GM21737 (cell line): ENCODE measurements around the gene DDX60.
"Not testable (repeated sequence)": the region's sequence is repeated elsewhere in the genome, so short reads cannot be mapped to it uniquely, and the experiment has no call there.

Experiments
- ATAC-seq: cut with Tn5 transposase; IDR thresholded peaks from one replicate; pipeline ENCODE4 v1.9.1; 2021; ENCODE audit warnings: mild to moderate bottlenecking, moderate library complexity; ENCODE audit not compliant: unreplicated experiment

DDX60 gene

GRCh38 chr4:168304744-168305459 is 13.7 kb downstream of the DDX60 start:
- no peak for ATAC-seq

GRCh38 chr4:168303430-168303829 is 15.1 kb downstream of the DDX60 start:
- not testable (repeated sequence) for ATAC-seq

GRCh38 chr4:168293386-168293975 is 25.1 kb downstream of the DDX60 start:
- ATAC-seq = no peak

- ATAC-seq = no peak
These were observed 27.3 kb downstream of the DDX60 start for GRCh38 chr4:168291242-168291641.

DNA sequence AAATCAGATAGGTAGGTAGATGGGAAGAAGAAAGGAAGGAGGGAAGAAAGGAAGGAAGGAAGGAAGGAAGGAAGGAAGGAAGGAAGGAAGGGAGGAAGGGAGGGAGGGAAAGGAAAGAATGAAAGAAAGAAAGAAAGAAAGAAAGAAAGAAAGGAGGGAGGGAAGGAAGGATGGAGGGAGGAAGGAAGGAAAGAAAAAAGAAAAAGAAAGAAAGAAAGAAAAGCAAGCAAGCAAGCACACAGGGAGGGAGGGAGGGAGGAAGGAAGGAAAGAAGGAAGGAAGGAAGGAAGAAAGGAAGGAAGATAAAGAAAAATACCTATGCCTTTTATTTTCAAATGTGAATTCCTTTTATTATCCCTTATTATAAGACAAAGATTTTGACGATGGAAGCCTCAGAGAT is 32.7 kb downstream of the DDX60 start:
- ATAC-seq = not testable (repeated sequence)

DNA sequence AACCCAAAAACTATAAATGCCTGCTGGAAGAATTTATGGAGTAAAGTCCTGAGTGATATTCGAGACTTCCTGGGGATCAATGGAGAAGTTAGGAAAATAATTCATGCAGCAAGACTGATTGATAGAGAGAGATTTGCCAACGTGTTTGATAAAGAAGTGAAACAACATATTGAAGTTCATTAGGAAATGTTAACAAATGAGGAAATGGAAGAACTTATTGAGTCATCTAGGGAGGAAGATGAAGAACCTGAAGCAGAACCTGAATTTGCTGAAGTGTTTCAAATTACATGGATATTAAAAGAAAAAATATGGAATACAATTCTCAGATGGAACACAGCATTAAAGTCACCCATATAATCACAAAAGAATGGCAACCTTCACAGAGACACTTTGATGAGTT is 39.0 kb downstream of the DDX60 start:
- no peak for ATAC-seq

GRCh38 chr4:168275836-168276235 is 42.7 kb downstream of the DDX60 start:
- no peak for ATAC-seq

- no peak for ATAC-seq
These were observed 43.7 kb downstream of the DDX60 start for GRCh38 chr4:168274871-168275270.

DNA sequence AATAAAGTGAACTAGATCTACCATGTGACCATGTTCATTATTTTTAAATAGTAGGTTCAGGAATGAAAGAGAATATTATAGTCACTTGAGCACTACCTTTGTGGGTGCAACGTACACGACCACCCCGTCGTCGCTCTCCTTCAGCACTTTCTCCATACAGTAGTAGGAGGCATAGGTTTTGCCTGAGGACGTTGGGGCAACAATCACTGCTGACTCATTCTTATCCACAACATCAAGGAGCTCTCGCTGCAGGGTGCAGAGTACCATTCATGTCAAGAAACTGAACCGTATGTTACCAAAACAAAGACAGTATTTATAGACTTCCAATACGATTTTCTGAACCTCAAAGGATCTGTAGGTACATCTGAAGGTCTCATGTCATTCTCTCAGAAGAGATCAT is 44.7 kb downstream of the DDX60 start:
- ATAC-seq = no peak

DNA sequence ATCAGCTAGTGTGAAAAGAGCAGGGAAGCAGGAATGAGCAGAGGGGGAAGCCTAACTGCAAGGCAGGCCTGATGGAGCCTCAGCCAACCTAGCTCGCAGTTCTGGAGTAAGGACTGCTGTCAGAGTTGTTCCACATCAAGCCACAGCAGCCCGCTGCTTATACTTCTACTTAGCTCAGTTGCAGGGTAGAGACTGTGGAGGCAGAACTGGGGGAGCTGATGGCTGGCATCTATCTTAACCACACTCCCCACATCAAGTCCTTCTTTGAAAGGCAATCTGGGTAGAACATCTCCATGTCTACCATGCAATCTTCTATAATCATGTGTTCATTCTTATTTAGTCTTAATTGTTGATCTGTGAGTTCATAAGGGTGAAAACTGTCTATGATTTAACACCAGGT is 46.1 kb downstream of the DDX60 start:
- ATAC-seq = no peak

DNA sequence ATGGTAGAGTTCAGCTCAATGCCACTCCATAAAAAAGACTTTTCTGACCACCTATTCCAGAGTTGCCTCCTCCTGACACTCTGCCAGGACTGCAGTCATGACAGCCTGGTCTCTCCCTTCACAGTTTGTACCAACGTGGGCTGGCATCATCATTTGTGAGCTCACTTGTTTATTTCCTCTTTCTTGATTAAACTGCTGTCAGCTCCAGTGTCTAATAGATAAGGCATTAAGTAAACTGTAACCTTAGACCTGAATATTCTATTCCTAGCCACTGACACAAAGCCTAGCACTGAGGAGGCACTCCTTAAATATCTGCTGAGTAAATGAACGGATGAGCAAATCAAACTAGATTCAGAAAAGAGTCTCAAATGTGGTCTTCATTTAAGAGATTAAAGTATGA is 48.7 kb downstream of the DDX60 start:
- ATAC-seq = no peak

- ATAC-seq = no peak
These were observed 53.2 kb downstream of the DDX60 start for GRCh38 chr4:168265327-168265726.

DNA sequence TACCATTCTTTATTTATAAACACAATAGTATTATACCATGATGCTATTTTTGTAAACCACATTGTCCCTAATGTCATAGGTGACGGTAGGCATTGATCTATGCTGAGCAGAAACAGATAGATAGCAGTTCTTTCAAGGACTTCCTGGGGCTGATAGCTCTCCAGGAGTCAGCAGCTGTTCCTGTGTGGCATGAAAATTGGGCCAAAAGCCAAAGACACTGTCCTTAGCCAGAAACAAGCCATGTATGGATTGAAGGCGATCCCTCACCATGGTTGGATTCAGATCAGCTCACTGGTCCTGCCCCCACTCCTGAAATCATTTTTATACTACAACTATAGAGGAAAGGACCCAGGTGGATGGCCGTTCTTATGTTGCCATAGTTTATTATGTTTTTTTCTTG is 53.6 kb downstream of the DDX60 start:
- ATAC-seq = no peak

- no peak for ATAC-seq
These were observed 55.5 kb downstream of the DDX60 start for GRCh38 chr4:168263039-168263438.

DNA sequence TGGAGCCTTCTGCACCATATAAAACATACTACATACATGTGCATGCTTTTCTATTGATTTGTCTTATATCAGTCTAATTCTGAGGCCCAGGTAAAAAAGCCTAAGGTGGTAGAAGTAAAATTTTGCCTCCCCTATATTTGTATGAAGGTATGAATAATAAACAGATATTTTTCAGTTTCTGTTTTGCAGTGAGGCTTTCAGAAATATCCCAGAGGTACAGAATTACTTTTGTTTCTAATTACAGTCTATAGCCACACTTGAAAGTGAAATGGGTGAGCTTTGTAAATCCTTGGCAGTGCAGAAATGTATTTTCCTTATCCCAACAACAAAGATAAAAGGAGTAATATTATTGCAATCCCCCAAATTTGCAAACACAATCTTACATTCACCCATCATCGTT is 59.5 kb downstream of the DDX60 start:
- ATAC-seq = peak; percentile 72

GRCh38 chr4:168257768-168258167 is 60.8 kb downstream of the DDX60 start:
- no peak for ATAC-seq

GRCh38 chr4:168248176-168248710 is 70.3 kb downstream of the DDX60 start:
- no peak for ATAC-seq

GRCh38 chr4:168247603-168248002 is 70.9 kb downstream of the DDX60 start:
- no peak for ATAC-seq

- ATAC-seq = no peak
These were observed 76.6 kb downstream of the DDX60 start for GRCh38 chr4:168241953-168242352.

GRCh38 chr4:168240821-168241220 is 77.7 kb downstream of the DDX60 start:
- ATAC-seq = no peak

GRCh38 chr4:168221301-168221700 is 97.3 kb downstream of the DDX60 start:
- no peak for ATAC-seq

DNA sequence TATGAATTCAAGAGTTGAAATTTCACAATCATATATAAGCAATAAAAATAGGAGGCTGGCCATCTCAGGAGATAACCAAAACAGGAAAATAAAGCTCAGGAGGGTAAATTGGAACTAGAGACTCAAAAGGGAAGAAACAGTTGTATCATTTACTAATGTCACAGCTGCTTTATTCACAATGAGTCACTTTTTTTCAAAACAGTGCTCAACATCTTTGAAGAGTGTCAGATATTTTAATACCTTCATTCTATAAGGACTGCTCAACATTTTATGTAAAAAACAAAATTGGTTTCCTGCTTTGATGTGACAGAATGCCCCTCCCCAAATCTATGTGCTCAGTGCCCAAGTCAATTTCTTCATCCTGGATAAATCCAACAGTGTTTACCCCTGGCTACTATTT is 97.7 kb downstream of the DDX60 start:
- ATAC-seq = no peak

- ATAC-seq = no peak
These were observed 99.9 kb downstream of the DDX60 start for GRCh38 chr4:168218645-168219044.
